ENCODE measurements around the gene SCYL1. TPM values are rescaled to one million over a fixed set of nuclear protein-coding genes. Genes with fewer than 3 reads are reported as not detected.

Gene SCYL1
- 43.6 TPM for polyA plus RNA-seq (ENCODE audit: insufficient read length)

DNA sequence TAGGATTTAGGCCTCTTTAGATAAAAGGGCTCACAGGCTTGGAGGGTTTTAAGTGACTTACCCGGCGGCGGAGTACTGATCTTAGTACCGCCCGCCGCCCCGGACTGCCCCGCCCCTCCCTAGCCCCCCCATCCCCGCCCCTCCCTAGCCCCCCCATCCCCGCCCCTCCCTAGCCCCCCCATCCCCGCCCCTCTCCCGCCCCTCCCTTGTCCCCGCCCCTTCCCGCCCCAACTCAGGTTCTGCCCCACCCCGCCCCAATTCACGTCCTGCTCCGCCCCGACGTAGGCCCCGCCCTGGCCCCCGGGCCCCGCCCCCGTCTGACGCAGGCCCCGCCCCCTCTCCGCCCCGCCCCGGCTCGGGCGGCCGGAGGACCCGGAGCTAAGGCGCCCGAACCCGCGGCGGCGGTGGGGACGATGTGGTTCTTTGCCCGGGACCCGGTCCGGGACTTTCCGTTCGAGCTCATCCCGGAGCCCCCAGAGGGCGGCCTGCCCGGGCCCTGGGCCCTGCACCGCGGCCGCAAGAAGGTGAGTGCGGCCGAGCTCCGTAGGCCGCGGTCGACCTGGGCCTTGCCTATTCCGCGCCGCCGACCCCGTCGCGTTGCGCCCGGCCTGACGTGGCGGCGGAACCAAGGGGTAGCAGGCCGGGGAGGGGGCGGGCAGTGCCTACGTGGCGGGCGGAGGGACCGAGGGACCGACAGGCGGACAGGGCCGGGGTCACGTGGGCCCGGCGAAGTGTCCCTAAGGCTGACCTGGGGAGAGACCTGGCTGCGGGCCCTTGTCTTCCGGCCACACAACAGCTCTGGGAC is at the start of gene SCYL1:
SCYL1 (plus strand) TSS at position 343 of the 805 bp plus-strand sequence; CDS start at position 414, 71 bp downstream.
- no peak for DNase-seq (ENCODE audit: low read depth)

- DNase-seq (ENCODE audit: low read depth), result no peak
Observed at GRCh38 chr11:65476632-65477148, 48.2 kb upstream of the SCYL1 start.

GRCh38 chr11:65477149-65477965 is 47.5 kb upstream of the SCYL1 start:
- no peak for DNase-seq (ENCODE audit: low read depth)

- DNase-seq (ENCODE audit: low read depth), result no peak
Observed at GRCh38 chr11:65478388-65479183, 46.3 kb upstream of the SCYL1 start.

DNA sequence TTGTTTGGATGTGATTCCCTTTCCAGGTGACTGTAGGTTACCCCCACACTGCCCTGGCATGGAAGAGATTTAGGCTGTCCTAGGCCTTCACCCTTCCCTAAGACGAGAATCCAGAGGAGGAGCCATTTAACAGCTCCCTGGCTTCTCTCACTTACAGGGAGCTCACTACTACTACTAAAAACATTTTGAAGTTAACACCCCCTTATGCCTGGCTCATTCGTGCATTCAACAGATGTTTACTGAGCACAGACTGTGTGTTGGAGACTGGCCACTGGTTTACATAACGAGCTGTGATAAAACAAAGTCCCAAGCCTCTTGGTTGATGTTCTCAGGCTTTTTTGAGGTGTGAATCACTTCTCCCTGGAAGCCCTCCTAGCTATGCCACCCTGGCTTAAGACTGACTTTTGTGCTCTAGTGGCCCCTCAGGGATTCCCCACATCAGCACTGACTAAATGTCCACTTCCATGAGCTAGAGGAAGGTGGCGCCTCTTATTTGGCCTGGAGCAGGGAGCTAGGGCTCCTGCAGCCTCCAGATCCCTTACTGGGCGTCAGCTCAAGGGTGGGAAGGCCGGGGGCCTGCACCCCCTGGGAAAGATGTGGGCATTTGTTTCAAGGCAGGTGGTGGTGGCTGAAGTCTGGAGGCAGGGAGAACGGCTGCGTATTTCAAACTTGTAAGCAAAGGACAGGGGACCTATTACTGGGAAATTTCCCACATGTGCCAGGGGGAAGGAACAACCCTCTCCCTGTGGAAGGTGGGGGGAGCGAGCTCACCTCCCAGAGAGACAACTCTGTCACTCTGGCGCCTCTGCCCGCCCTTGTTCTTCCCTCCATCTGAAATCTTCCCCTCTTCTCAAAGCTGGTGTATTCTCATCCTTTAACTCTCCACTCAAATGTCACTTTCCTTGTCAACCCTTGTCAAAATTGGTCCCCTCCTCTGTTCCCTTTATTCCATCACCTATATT is 45.4 kb upstream of the SCYL1 start:
- no peak for DNase-seq (ENCODE audit: low read depth)

GRCh38 chr11:65482306-65482850 is 42.5 kb upstream of the SCYL1 start:
- no peak for DNase-seq (ENCODE audit: low read depth)

- DNase-seq (ENCODE audit: low read depth), result no peak
Observed at GRCh38 chr11:65485920-65486219, 39.0 kb upstream of the SCYL1 start.

DNA sequence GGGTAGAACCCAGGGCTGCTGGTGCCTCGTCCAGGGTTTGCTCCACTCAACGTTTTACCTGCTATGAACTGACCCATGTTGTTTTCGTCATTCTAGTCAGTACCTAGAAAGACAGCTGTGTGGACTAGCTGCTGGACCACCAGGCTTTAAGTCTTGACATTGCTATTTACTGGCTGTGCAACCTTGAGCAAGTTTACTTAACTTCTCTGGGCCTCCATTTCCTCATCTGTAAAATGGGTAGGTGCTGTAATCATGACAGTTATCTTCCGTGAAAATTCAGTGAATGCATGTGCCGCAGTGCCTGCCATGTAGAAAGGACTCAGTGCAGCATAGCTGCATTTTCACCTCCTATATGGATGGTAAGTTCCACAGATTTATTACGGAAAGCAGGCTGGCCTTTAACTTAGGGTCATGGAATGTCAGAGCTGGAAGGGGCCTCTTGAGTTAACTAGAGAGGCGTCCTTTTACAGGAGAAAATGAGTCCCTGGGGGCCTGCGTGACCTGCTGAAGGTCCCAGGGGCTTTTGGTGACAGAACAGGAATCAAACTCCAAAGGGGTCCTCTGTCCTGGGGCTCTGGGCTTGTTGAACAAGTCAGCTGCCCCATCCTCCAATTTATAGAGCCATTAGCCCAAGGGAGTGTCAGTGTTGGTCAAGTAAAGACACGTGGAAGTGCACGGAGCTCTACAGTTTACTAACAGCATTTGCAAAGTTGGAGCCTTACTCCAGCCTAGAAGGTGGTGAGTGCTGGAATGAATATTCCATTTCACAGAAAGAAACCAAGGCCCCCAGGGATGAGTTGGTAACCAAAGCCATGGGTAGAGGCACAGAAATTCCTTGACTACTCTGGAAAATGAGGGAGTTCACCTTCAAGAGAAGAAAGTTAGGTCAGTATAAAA is 38.1 kb upstream of the SCYL1 start:
- DNase-seq (ENCODE audit: low read depth), result no peak

DNA sequence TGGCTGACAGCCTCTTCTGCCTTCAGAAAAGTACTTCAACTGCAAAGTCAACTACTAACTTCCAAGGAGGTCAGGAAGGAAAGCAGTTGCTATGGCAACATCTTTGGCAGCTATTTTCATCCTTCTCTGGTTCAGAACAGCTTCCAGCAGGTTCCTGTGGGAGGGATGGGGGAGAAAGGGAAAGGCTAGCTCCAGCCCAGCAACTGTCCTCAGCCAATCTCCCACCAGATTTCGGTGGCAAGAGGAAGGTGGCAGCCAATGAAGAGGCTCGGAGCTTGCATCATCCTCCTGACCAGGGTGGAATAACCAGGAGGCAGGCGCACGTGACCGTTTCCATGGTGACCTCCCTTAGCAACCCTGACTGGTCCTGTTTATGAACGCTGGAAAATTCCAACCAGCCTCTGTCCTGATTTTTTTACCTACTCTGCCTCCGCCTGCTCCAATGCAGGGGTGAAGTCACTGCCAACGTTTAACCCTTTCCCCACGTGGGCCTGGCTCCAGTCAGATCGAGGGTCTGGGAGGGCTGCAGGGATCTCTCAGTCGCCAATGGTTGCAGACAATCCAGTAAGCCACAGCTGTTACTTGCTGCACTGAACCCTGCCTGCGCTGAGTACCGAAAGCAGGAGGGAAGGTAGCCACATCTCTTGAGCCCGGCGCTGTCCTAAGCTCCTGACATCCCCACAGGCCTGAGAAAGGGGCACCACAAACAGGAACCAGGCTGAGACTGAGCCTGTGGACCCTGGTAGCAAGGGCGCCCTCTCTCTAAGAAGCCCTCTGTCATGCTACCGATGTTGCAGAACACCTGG is 37.2 kb upstream of the SCYL1 start:
- peak; percentile 100 for DNase-seq (ENCODE audit: low read depth)

DNA sequence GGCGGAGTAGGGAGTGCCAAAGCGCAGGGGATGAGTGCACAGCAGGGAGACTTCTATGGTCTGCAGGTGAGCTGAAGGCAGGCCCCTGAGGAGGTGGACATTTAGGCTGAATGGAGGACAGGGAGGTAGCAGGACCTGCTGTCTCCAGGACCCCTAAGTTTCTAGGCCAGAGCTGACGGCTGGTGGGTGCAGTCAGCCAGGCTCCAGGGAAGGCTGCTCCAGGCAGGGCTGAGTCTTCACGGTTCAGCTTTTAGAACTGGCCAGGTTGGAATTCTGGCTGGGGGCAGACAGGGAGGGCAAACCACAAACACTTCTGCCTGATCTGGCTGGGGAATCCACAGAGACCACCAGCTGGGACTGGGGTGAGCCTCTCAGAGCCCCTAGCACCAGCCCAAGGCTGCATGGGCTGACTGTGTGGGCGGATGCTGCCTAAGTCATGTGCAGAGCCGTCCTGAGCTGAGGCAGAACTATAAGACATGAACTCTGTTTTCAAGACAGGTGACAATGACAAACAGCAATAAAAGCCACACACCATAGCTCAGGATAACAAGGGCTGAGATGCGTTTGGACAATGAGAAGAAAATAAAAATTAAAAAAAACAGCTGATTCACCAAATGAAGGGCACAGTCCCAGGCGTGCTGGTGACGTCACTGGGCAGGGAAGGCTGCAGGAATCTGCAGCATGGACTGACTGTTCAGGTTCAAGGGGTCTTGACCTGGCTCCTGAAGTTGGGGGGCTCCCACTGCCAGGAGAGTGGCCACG is 36.4 kb upstream of the SCYL1 start:
- DNase-seq (ENCODE audit: low read depth), result no peak

- no peak for DNase-seq (ENCODE audit: low read depth)
Observed at GRCh38 chr11:65489035-65489705, 35.7 kb upstream of the SCYL1 start.

- DNase-seq (ENCODE audit: low read depth), result no peak
Observed at GRCh38 chr11:65489706-65490320, 35.1 kb upstream of the SCYL1 start.

DNA sequence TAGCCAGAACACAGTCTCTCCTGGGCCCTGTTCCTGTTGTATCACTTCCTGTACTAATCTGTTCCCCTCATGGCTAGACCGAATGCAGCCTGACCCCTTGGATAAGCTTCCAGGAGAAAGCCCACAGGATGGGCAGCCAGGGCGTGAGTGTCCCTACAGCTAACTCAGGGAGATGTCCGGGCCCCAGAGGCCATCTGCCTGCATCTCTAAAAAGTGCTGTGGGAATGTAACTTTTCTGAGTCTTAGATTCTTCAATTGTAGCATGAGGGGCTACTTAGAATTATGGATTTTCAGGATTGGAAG is 33.8 kb upstream of the SCYL1 start:
- no peak for DNase-seq (ENCODE audit: low read depth)

GRCh38 chr11:65491614-65492386 is 33.1 kb upstream of the SCYL1 start:
- DNase-seq (ENCODE audit: low read depth), result no peak

- DNase-seq (ENCODE audit: low read depth), result no peak
Observed at GRCh38 chr11:65492387-65492636, 32.6 kb upstream of the SCYL1 start.

- DNase-seq (ENCODE audit: low read depth), result no peak
Observed at GRCh38 chr11:65492637-65493366, 32.1 kb upstream of the SCYL1 start.
